ENCODE measurements around the gene MTRFR. TPM values are rescaled to one million over a fixed set of nuclear protein-coding genes. Genes with fewer than 3 reads are reported as not detected.

MTRFR gene
- total and polyA plus RNA-seq, 12 donors, result 12.2 to 23.3 (median 15.2) TPM

GRCh38 chr12:123263196-123263817, 30.1 kb downstream of the MTRFR start:
- H3K36me3 ChIP-seq (replicated peaks in 1 of 2), result peaks cover 0 to 66% of the 10 kb centered on the region in 2 donors
- peaks cover 0 to 11% of the 10 kb centered on the region in 2 donors for H3K4me1 ChIP-seq (replicated peaks in 1 of 2)
- no peak overlapping the region for H3K4me3 ChIP-seq
- intact Hi-C loops (cut with DNase I), result loop anchor here in 1 of 2 donors (10.0 kb wide), 2 partner anchors 71 to 351 kb away; no protein-coding TSS in a partner anchor
- no peaks in the 10 kb centered on the region for H3K9me3 ChIP-seq (replicated peaks in 1 of 3)
- TF ChIP-seq, protein P1, sequence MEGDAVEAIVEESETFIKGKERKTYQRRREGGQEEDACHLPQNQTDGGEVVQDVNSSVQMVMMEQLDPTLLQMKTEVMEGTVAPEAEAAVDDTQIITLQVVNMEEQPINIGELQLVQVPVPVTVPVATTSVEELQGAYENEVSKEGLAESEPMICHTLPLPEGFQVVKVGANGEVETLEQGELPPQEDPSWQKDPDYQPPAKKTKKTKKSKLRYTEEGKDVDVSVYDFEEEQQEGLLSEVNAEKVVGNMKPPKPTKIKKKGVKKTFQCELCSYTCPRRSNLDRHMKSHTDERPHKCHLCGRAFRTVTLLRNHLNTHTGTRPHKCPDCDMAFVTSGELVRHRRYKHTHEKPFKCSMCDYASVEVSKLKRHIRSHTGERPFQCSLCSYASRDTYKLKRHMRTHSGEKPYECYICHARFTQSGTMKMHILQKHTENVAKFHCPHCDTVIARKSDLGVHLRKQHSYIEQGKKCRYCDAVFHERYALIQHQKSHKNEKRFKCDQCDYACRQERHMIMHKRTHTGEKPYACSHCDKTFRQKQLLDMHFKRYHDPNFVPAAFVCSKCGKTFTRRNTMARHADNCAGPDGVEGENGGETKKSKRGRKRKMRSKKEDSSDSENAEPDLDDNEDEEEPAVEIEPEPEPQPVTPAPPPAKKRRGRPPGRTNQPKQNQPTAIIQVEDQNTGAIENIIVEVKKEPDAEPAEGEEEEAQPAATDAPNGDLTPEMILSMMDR (IDR thresholded peaks at IDR 0.05), result no peak
- TF ChIP-seq POLR2A (IDR thresholded peaks at IDR 0.05), result no peak
- DNase-seq, result no peak
- WGBS, 4 donors, result 89 to 91% (median 90%) methylated on average over 7 to 8 of the region's 8 CpGs
- no peaks in the 10 kb centered on the region for H3K27me3 ChIP-seq
- H3K27ac ChIP-seq, result no peak overlapping the region

DNA sequence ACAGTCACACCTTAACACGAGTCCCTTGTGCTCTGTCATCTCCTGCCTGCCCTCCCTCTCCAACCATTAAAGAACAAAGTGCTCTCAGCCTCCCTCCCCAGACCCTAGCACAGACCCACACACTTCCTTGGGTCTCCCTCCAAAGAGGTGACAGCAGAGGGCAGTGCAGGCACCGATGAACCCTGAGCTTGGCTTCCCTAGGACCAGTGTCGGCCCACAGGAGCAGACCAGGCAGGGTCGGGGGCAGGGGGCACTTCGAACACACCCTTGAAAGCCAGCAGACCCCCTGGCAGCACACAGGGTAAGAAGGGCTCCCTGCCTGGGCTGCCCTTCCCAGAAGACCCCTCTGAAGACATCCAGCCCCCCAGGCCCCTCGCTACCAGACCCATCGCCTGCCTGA, 31.4 kb downstream of the MTRFR start:
- WGBS, 4 donors, result 59 to 92% (median 64%) methylated on average over 3 to 7 of the region's 7 CpGs

DNA sequence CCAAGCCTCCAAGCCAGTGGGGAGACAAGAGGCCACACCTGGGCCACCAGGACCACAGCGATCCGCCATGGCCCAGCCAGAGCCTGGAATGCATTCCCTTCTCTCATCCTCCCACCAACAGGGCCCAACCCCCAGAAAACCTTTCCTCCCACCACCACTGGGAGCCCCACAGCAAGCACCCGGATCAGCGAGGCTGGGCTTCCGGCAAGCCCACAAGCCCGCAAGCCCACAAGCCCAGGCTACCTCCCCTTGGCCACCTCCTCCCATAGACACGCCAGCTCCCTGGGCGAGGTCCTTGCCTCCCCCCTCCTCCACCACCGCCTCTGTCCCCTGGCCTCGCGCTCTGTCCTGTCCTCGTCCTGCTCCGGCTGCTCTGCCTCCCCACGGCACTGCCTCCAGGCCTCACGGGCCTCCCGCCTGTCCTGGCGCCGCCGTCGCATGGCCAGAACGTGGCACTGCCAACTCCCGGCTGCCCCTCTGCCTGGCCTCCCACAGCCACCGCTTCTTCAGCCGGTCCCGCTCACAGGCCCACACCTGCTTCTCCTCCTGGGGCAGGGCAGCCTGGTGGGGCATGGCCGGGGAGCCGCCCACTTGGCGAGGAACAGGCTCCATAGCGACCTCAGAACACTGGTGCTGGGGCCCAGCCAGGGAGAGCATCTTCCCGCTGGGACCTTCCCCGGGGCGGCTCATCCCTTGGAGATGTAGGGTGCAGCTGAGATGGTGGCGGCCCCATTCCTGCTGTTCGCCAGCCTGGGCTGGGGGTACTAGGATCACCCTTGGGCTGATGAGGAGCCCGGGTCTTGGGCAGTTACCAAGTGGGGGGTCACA, 32.8 kb downstream of the MTRFR start:
- 92 to 95% (median 93%) methylated on average over 22 to 35 of the region's 35 CpGs for WGBS, 4 donors
- TF ChIP-seq, protein P1 (IDR thresholded peaks at IDR 0.05), result no peak
- no peak for TF ChIP-seq POLR2A (IDR thresholded peaks at IDR 0.05)
- Histone ChIP-seq H3K4me3 (no peak overlapping the region), H3K36me3 (replicated peaks in 1 of 2) (peaks cover 0 to 43% of the 10 kb centered on the region in 2 donors), H3K27me3 (no peaks in the 10 kb centered on the region), H3K4me1 (replicated peaks in 1 of 2) (peaks cover 18 to 33% of the 10 kb centered on the region in 2 donors), H3K9me3 (replicated peaks in 1 of 3) (no peaks in the 10 kb centered on the region), H3K27ac (no peak overlapping the region)
- intact Hi-C loops (cut with DNase I), result loop anchor here in 1 of 2 donors (10.0 kb wide), 2 partner anchors 69 to 349 kb away; no protein-coding TSS in a partner anchor
- DNase-seq, result no peak

More for the DNA sequence above, 31.4 kb downstream of the MTRFR start:
- intact Hi-C loops (cut with DNase I), result loop anchor here in 1 of 2 donors (10.0 kb wide), 2 partner anchors 70 to 350 kb away; no protein-coding TSS in a partner anchor
- Histone ChIP-seq H3K36me3 (replicated peaks in 1 of 2) (peaks cover 0 to 55% of the 10 kb centered on the region in 2 donors), H3K27ac (no peak overlapping the region), H3K4me3 (no peak overlapping the region), H3K9me3 (replicated peaks in 1 of 3) (no peaks in the 10 kb centered on the region), H3K4me1 (replicated peaks in 1 of 2) (peaks cover 9 to 23% of the 10 kb centered on the region in 2 donors), H3K27me3 (no peaks in the 10 kb centered on the region)
- DNase-seq, result no peak
- TF ChIP-seq POLR2A (IDR thresholded peaks at IDR 0.05), result no peak
- TF ChIP-seq, protein P1 (IDR thresholded peaks at IDR 0.05), result peak in 1 of 6 experiments; percentile 10

GRCh38 chr12:123266679-123267277, 33.5 kb downstream of the MTRFR start:
- peaks cover 0 to 36% of the 10 kb centered on the region in 2 donors for H3K36me3 ChIP-seq (replicated peaks in 1 of 2)
- H3K27ac ChIP-seq, result peak overlapping the region in 1 of 5 donors; percentile 89
- no peak overlapping the region for H3K4me3 ChIP-seq
- peaks cover 18 to 33% of the 10 kb centered on the region in 2 donors for H3K4me1 ChIP-seq (replicated peaks in 1 of 2)
- H3K9me3 ChIP-seq (replicated peaks in 1 of 3), result no peaks in the 10 kb centered on the region
- WGBS, 4 donors, result 84 to 94% (median 87%) methylated on average over 14 to 19 of the region's 19 CpGs
- H3K27me3 ChIP-seq, result no peaks in the 10 kb centered on the region
- no peak for TF ChIP-seq POLR2A (IDR thresholded peaks at IDR 0.05)
- TF ChIP-seq, protein P1 (IDR thresholded peaks at IDR 0.05), result no peak
- no peak for DNase-seq
- intact Hi-C loops (cut with DNase I), result loop anchor here in 1 of 2 donors (10.0 kb wide), 2 partner anchors 68 to 348 kb away; no protein-coding TSS in a partner anchor

Measured in adrenal gland (tissue), 12 donors.